Uterus (tissue), 2 donors: ENCODE measurements around the gene TMEM169.

ENCODE experiments used
- POLR2A ChIP-seq, 2 donors: fragments of 450-650 bp; IDR thresholded peaks; one replicate each; pipeline ENCODE4 v1.6.1; 2016; ENCODE audit warnings: antibody characterized with exemption in 2 of 2, mild to moderate bottlenecking in 1 of 2, moderate library complexity in 1 of 2
- TF ChIP-seq, protein P1 (sequence below), 4 experiments: fragments of 200-600 bp in 2 of 4; fragments of 450-650 bp in 2 of 4; sonication (generic) in 2 of 4; IDR thresholded peaks; one replicate each; pipeline ENCODE4 v1.5.1; 2016 to 2019; ENCODE audit warnings: antibody characterized with exemption in 4 of 4, mild to moderate bottlenecking in 2 of 4, moderate library complexity in 1 of 4

DNA sequence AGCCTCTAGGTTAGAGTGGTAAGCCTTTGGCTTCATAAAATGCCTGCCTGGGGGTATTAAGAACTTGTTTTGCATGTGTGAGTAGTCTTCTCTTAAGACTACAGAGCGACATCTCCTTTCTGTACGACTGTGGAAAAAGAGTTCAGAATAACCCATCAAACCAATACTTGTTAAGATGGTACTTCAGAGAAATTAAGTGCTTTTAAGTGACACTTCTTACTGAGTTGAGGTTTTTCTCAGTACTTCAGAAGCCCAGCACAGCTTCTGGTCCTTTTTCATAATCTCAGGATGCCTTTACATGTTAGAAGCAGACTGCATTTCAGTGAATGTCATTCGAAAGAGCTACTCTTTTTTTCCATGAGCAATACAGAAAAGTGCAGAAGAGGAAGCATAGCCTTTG lies 38.3 kb downstream of the TMEM169 start:
- TF ChIP-seq, protein P1, sequence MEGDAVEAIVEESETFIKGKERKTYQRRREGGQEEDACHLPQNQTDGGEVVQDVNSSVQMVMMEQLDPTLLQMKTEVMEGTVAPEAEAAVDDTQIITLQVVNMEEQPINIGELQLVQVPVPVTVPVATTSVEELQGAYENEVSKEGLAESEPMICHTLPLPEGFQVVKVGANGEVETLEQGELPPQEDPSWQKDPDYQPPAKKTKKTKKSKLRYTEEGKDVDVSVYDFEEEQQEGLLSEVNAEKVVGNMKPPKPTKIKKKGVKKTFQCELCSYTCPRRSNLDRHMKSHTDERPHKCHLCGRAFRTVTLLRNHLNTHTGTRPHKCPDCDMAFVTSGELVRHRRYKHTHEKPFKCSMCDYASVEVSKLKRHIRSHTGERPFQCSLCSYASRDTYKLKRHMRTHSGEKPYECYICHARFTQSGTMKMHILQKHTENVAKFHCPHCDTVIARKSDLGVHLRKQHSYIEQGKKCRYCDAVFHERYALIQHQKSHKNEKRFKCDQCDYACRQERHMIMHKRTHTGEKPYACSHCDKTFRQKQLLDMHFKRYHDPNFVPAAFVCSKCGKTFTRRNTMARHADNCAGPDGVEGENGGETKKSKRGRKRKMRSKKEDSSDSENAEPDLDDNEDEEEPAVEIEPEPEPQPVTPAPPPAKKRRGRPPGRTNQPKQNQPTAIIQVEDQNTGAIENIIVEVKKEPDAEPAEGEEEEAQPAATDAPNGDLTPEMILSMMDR (IDR thresholded peaks at IDR 0.05), result no peak
- no peak for TF ChIP-seq POLR2A (IDR thresholded peaks at IDR 0.05)
